Thymus (tissue), 14 donors: Measurements from ENCODE around the gene SOBP. TPM values are rescaled to one million over a fixed set of nuclear protein-coding genes. Genes with fewer than 3 reads are reported as not detected.
A peak's percentile ranks its signal among the peaks of the same experiment; 100 is the strongest.

ENCODE experiments used
- DNase-seq, 9 donors: peaks; one replicate each; pipeline ENCODE4 v3.0.0-alpha.2; 2013; ENCODE audit warnings: low spot score in 9 of 9, low read depth in 6 of 9, missing footprints in 1 of 9
- H3K27ac ChIP-seq, 2 donors: one replicate each; pipeline ENCODE4 v1.5.1; 2013; ENCODE audit warnings: control low read depth in 1 of 2, low read depth in 1 of 2, low read length in 1 of 2, mild to moderate bottlenecking in 1 of 2, moderate library complexity in 1 of 2
- H3K27me3 ChIP-seq, 2 donors: one replicate each; pipeline ENCODE4 v1.5.1; 2013; ENCODE audit warnings: low read length in 1 of 2; ENCODE audit not compliant: control insufficient read depth in 2 of 2, insufficient read depth in 1 of 2
- H3K36me3 ChIP-seq, 2 donors: one replicate each; pipeline ENCODE4 v1.5.1; 2013; ENCODE audit warnings: low read length in 1 of 2, mild to moderate bottlenecking in 1 of 2, moderate library complexity in 1 of 2; ENCODE audit not compliant: control insufficient read depth in 2 of 2, insufficient read depth in 2 of 2
- H3K4me1 ChIP-seq, 2 donors: one replicate each; pipeline ENCODE4 v1.5.1; 2013; ENCODE audit warnings: low read length in 2 of 2; ENCODE audit not compliant: control insufficient read depth in 2 of 2, insufficient read depth in 2 of 2
- H3K4me3 ChIP-seq, 2 donors: one replicate each; pipeline ENCODE4 v1.5.1; 2013; ENCODE audit warnings: low read length in 2 of 2, control low read depth in 1 of 2, mild to moderate bottlenecking in 1 of 2
- H3K9me3 ChIP-seq, 2 donors: one replicate each; pipeline ENCODE4 v1.5.1; 2013; ENCODE audit warnings: low read length in 1 of 2, mild to moderate bottlenecking in 1 of 2; ENCODE audit not compliant: control insufficient read depth in 2 of 2, insufficient read depth in 1 of 2
- WGBS: extraction: QIAGEN DNeasy Blood & Tissue Kit; methylation state at CpG from one replicate; pipeline ENCODE4 v1.1.7; 2013; 5-methylcytosine and 5-hydroxymethylcytosine counted together
- long read RNA-seq, 10 donors: transcript quantifications; one replicate each; lab custom pipeline, GENCODE V29; 2026
- polyA plus RNA-seq: library from polyadenylated mRNA; stranded (reverse); fragments of 200-250 nt; gene quantifications from one replicate; pipeline ENCODE4 v1.2.3, GENCODE V29; 2013
- total RNA-seq: library from RNA; stranded (reverse); fragments of 120-200 nt; gene quantifications from one replicate; pipeline ENCODE4 v1.2.4, GENCODE V29; 2013
- donor health status: healthy.

SOBP gene
- total RNA-seq (4.1 TPM), polyA plus RNA-seq (4.2 TPM)
- long read RNA-seq, donor 1 = 0 reads
- long read RNA-seq, donor 2 = 0 reads
- long read RNA-seq, donor 3 = 0 reads
- long read RNA-seq, donor 4, full-length matches to known transcripts = 1 of 1 reads
- long read RNA-seq, donor 4, partial matches to known transcripts = 0 of 1 reads
- long read RNA-seq, donor 4, other reads (novel, unspliced or antisense) = 0 of 1 reads
- long read RNA-seq, donor 5 = 0 reads
- long read RNA-seq, donor 6, partial matches to known transcripts = 27 of 27 reads
- long read RNA-seq, donor 6, other reads (novel, unspliced or antisense) = 0 of 27 reads
- long read RNA-seq, donor 7 = 0 reads
- long read RNA-seq, donor 8 = 0 reads
- long read RNA-seq, donor 9 = 0 reads
- long read RNA-seq, donor 10 = 0 reads

- DNase-seq = peak in 4 of 9 donors; percentile 40 to 55 (median 46)
- peaks cover 6 to 24% of the 10 kb centered on the region in 2 donors for H3K4me1 ChIP-seq
- H3K9me3 ChIP-seq = no peaks in the 10 kb centered on the region
- no peaks in the 10 kb centered on the region for H3K36me3 ChIP-seq
- under 1% methylated on average over 130 of the region's 130 CpGs for WGBS
- H3K4me3 ChIP-seq = peak within 1 kb of the TSS; percentile 53 to 76
- H3K27ac ChIP-seq = peak within 1 kb of the TSS; percentile 33 to 48
- peaks cover 75 to 94% of the 10 kb centered on the region in 2 donors for H3K27me3 ChIP-seq
Measured at GRCh38 chr6:107489636-107490565, at the start of gene SOBP. TSS of gene SOBP (plus strand) at chr6:107490117. CDS start at chr6:107490617, 500 bp downstream.

GRCh38 chr6:107440936-107441335 is 49.0 kb upstream of the SOBP start:
- no peaks in the 10 kb centered on the region for H3K36me3 ChIP-seq
- no peaks in the 10 kb centered on the region for H3K4me1 ChIP-seq
- no peak for DNase-seq
- H3K9me3 ChIP-seq = no peaks in the 10 kb centered on the region
- H3K4me3 ChIP-seq = no peak overlapping the region
- H3K27me3 ChIP-seq = no peaks in the 10 kb centered on the region
- no peak overlapping the region for H3K27ac ChIP-seq

- DNase-seq = no peak
- Histone ChIP-seq H3K4me3 (no peak overlapping the region), H3K27ac (no peak overlapping the region), H3K27me3 (no peaks in the 10 kb centered on the region), H3K4me1 (no peaks in the 10 kb centered on the region), H3K9me3 (peaks cover 0 to under 1% of the 10 kb centered on the region in 2 donors), H3K36me3 (no peaks in the 10 kb centered on the region)
- WGBS = 98% methylated on average over 1 of the region's 1 CpG
Measured at GRCh38 chr6:107441682-107442081, 48.2 kb upstream of the SOBP start.

GRCh38 chr6:107442938-107443607 is 46.8 kb upstream of the SOBP start:
- no peak for DNase-seq
- H3K4me3 ChIP-seq = no peak overlapping the region
- H3K9me3 ChIP-seq = peaks cover 5 to 15% of the 10 kb centered on the region in 2 donors
- H3K27me3 ChIP-seq = no peaks in the 10 kb centered on the region
- H3K27ac ChIP-seq = no peak overlapping the region
- 97% methylated on average over 2 of the region's 2 CpGs for WGBS
- H3K4me1 ChIP-seq = no peaks in the 10 kb centered on the region
- H3K36me3 ChIP-seq = no peaks in the 10 kb centered on the region

- Histone ChIP-seq H3K4me3 (no peak overlapping the region), H3K27ac (no peak overlapping the region), H3K4me1 (no peaks in the 10 kb centered on the region), H3K36me3 (no peaks in the 10 kb centered on the region), H3K27me3 (no peaks in the 10 kb centered on the region), H3K9me3 (peaks cover 7 to 19% of the 10 kb centered on the region in 2 donors)
- DNase-seq = no peak
- WGBS = 99% methylated on average over 7 of the region's 7 CpGs
Measured at GRCh38 chr6:107443608-107444267, 46.2 kb upstream of the SOBP start.

GRCh38 chr6:107444277-107444676 is 45.6 kb upstream of the SOBP start:
- Histone ChIP-seq H3K27me3 (no peaks in the 10 kb centered on the region), H3K36me3 (no peaks in the 10 kb centered on the region), H3K9me3 (peaks cover 7 to 22% of the 10 kb centered on the region in 2 donors), H3K4me1 (no peaks in the 10 kb centered on the region), H3K27ac (no peak overlapping the region), H3K4me3 (no peak overlapping the region)
- DNase-seq = no peak
- 97% methylated on average over 1 of the region's 1 CpG for WGBS

- DNase-seq = no peak
- whole genome bisulfite sequencing = 99% methylated on average over 2 of the region's 2 CpGs
Measured at GRCh38 chr6:107447663-107448216, 42.2 kb upstream of the SOBP start.

GRCh38 chr6:107448776-107449175 is 41.1 kb upstream of the SOBP start:
- Histone ChIP-seq H3K4me3 (no peak overlapping the region), H3K36me3 (no peaks in the 10 kb centered on the region), H3K4me1 (no peaks in the 10 kb centered on the region), H3K27me3 (no peaks in the 10 kb centered on the region), H3K27ac (no peak overlapping the region), H3K9me3 (peaks cover 7 to 22% of the 10 kb centered on the region in 2 donors)
- no peak for DNase-seq
- WGBS = 84% methylated on average over 1 of the region's 1 CpG

More at GRCh38 chr6:107447663-107448216, 42.2 kb upstream of the SOBP start:
- Histone ChIP-seq H3K9me3 (peaks cover 7 to 22% of the 10 kb centered on the region in 2 donors), H3K27ac (no peak overlapping the region), H3K4me3 (no peak overlapping the region), H3K27me3 (no peaks in the 10 kb centered on the region), H3K4me1 (no peaks in the 10 kb centered on the region), H3K36me3 (no peaks in the 10 kb centered on the region)
